HG03135 (cell line): ENCODE results near the gene NBPF20.
"Not testable (repeated sequence)": the region's sequence is repeated elsewhere in the genome, so short reads cannot be mapped to it uniquely, and the experiment has no call there.

Source experiments
- ATAC-seq: cut with Tn5 transposase; IDR thresholded peaks from one replicate; pipeline ENCODE4 v1.9.1; 2021; ENCODE audit warnings: mild to moderate bottlenecking, moderate library complexity; ENCODE audit not compliant: unreplicated experiment

NBPF20 gene

GRCh38 chr1:145425436-145426029, at the start of gene NBPF20:
Gene NBPF20 (minus strand): TSS chr1:145425603. CDS start chr1:145405272, 20,331 bp downstream.
- ATAC-seq: peak; percentile 94

GRCh38 chr1:145474837-145475368, 49.5 kb upstream of the NBPF20 start:
- not testable (repeated sequence) for ATAC-seq

- ATAC-seq: not testable (repeated sequence)
These were observed 47.3 kb upstream of the NBPF20 start for GRCh38 chr1:145472731-145473130.

GRCh38 chr1:145471365-145471764, 46.0 kb upstream of the NBPF20 start:
- not testable (repeated sequence) for ATAC-seq

GRCh38 chr1:145465405-145466144, 40.2 kb upstream of the NBPF20 start:
- peak; percentile 69 for ATAC-seq

- peak; percentile 18 for ATAC-seq
These were observed 39.4 kb upstream of the NBPF20 start for GRCh38 chr1:145464708-145465336.

GRCh38 chr1:145464017-145464416, 38.6 kb upstream of the NBPF20 start:
- ATAC-seq: not testable (repeated sequence)

GRCh38 chr1:145460684-145461083, 35.3 kb upstream of the NBPF20 start:
- ATAC-seq: not testable (repeated sequence)

- not testable (repeated sequence) for ATAC-seq
These were observed 34.6 kb upstream of the NBPF20 start for GRCh38 chr1:145460048-145460447.

GRCh38 chr1:145459591-145459990, 34.2 kb upstream of the NBPF20 start:
- not testable (repeated sequence) for ATAC-seq

GRCh38 chr1:145459063-145459462, 33.7 kb upstream of the NBPF20 start:
- not testable (repeated sequence) for ATAC-seq

- ATAC-seq: not testable (repeated sequence)
These were observed 29.4 kb upstream of the NBPF20 start for GRCh38 chr1:145454824-145455177.

- ATAC-seq: not testable (repeated sequence)
These were observed 28.7 kb upstream of the NBPF20 start for GRCh38 chr1:145453873-145454823.

- ATAC-seq: not testable (repeated sequence)
These were observed 27.1 kb upstream of the NBPF20 start for GRCh38 chr1:145452506-145452905.

GRCh38 chr1:145451914-145452313, 26.5 kb upstream of the NBPF20 start:
- ATAC-seq: not testable (repeated sequence)

GRCh38 chr1:145445219-145445618, 19.8 kb upstream of the NBPF20 start:
- ATAC-seq: not testable (repeated sequence)

GRCh38 chr1:145442340-145442739, 16.9 kb upstream of the NBPF20 start:
- not testable (repeated sequence) for ATAC-seq

- not testable (repeated sequence) for ATAC-seq
These were observed 6.2 kb upstream of the NBPF20 start for GRCh38 chr1:145431363-145432256.

GRCh38 chr1:145430830-145431229, 5.4 kb upstream of the NBPF20 start:
- not testable (repeated sequence) for ATAC-seq
